DMS79 treated with DMSO at 0.1 percent for 48 hours (cell line): Measurements from ENCODE around the gene SLC35A1.

Experiments used
- DNase-seq: peaks from one replicate; lab custom pipeline; 2025; lab: John Stamatoyannopoulos, UW

SLC35A1 gene

GRCh38 chr6:87529221-87529620, 56.4 kb downstream of the SLC35A1 start:
- no peak for DNase-seq

GRCh38 chr6:87534377-87535047, 61.7 kb downstream of the SLC35A1 start:
- DNase-seq, result no peak

GRCh38 chr6:87538510-87539260, 65.9 kb downstream of the SLC35A1 start:
- no peak for DNase-seq

GRCh38 chr6:87539554-87539953, 66.8 kb downstream of the SLC35A1 start:
- no peak for DNase-seq

- DNase-seq, result no peak
These were observed 67.8 kb downstream of the SLC35A1 start for GRCh38 chr6:87540539-87540938.

- DNase-seq, result no peak
These were observed 68.3 kb downstream of the SLC35A1 start for GRCh38 chr6:87541041-87541440.

GRCh38 chr6:87541744-87542143, 69.0 kb downstream of the SLC35A1 start:
- DNase-seq, result no peak

GRCh38 chr6:87543696-87544473, 71.1 kb downstream of the SLC35A1 start:
- no peak for DNase-seq

- no peak for DNase-seq
These were observed 71.6 kb downstream of the SLC35A1 start for GRCh38 chr6:87544474-87544735.

GRCh38 chr6:87551799-87552198, 79.0 kb downstream of the SLC35A1 start:
- no peak for DNase-seq

- DNase-seq, result no peak
These were observed 80.5 kb downstream of the SLC35A1 start for GRCh38 chr6:87553159-87553765.

GRCh38 chr6:87555506-87555905, 82.7 kb downstream of the SLC35A1 start:
- DNase-seq, result no peak

GRCh38 chr6:87558446-87558845, 85.7 kb downstream of the SLC35A1 start:
- DNase-seq, result no peak

GRCh38 chr6:87561017-87561416, 88.2 kb downstream of the SLC35A1 start:
- DNase-seq, result no peak
